Transverse colon (tissue), 3 donors: ENCODE results near the gene CDK5RAP3.
A peak's percentile ranks its signal among the peaks of the same experiment; 100 is the strongest.

Source experiments
- POLR2A ChIP-seq: fragments of 450-650 bp; IDR thresholded peaks from one replicate; pipeline ENCODE4 v1.6.1; 2016; ENCODE audit warnings: antibody characterized with exemption, mild to moderate bottlenecking, moderate library complexity
- TF ChIP-seq, protein P1 (sequence below), 5 experiments: fragments of 200-600 bp in 3 of 5; fragments of 450-650 bp in 2 of 5; sonication (generic) in 3 of 5; IDR thresholded peaks; 1 replicate in 2 of 5; 2 replicates in 3 of 5; pipeline ENCODE4 v1.5.1; 2016 to 2017; ENCODE audit warnings: antibody characterized with exemption in 5 of 5, inconsistent platforms in 3 of 5, mild to moderate bottlenecking in 2 of 5, moderate library complexity in 1 of 5

DNA sequence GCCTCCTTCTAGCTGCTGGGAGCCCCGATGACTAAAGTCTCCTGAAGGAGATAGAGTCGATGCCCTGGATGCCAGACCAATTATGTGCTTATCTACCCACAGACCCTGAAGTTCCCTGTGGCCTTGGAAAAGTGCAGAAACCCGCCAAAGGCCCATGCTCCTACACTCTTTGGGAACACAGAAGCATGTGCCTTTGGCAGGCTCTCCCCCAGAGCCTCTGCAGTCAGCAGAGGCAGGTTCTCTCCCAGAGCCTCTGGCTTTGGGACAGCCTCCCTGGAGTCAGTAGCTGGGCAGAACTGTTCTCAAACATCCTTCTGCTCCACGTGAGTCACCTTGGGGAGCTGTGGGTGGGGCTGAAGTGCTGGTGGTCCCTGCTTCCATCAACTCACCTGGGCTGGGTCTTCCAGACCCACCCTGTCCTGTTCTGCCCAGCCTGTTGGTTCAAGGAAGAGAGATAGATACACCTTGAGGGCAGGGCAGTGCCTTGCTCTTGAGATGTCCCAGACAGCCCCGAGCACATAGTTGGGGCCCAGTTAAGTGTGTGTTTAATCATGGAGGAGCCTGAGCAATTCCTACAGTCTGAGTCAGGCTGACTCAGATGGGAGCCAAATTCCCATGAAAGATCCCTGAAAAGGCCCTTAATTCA lies 3.2 kb upstream of the CDK5RAP3 start:
- TF ChIP-seq, protein P1, sequence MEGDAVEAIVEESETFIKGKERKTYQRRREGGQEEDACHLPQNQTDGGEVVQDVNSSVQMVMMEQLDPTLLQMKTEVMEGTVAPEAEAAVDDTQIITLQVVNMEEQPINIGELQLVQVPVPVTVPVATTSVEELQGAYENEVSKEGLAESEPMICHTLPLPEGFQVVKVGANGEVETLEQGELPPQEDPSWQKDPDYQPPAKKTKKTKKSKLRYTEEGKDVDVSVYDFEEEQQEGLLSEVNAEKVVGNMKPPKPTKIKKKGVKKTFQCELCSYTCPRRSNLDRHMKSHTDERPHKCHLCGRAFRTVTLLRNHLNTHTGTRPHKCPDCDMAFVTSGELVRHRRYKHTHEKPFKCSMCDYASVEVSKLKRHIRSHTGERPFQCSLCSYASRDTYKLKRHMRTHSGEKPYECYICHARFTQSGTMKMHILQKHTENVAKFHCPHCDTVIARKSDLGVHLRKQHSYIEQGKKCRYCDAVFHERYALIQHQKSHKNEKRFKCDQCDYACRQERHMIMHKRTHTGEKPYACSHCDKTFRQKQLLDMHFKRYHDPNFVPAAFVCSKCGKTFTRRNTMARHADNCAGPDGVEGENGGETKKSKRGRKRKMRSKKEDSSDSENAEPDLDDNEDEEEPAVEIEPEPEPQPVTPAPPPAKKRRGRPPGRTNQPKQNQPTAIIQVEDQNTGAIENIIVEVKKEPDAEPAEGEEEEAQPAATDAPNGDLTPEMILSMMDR (IDR thresholded peaks at IDR 0.05): no peak
- TF ChIP-seq POLR2A: peak; percentile 7
